Glutamatergic neuron (in vitro differentiated cells): ENCODE measurements around the gene NDC1. TPM values are rescaled to one million over a fixed set of nuclear protein-coding genes. Genes with fewer than 3 reads are reported as not detected.
"Not testable (repeated sequence)": the region's sequence is repeated elsewhere in the genome, so short reads cannot be mapped to it uniquely, and the experiment has no call there.

Experiments used
- DNase-seq: peaks from one replicate; pipeline ENCODE4 v3.0.0; 2022
- H3K27ac Mint-ChIP-seq: one replicate; pipeline ENCODE4 v1.8.0; 2020; ENCODE audit warnings: mild to moderate bottlenecking, mixed read lengths, inconsistent platforms; ENCODE audit not compliant: unreplicated experiment
- H3K27me3 Mint-ChIP-seq: one replicate; pipeline ENCODE4 v1.8.0; 2020; ENCODE audit warnings: mild to moderate bottlenecking, moderate library complexity, mixed read lengths, inconsistent platforms; ENCODE audit not compliant: unreplicated experiment
- H3K36me3 Mint-ChIP-seq: one replicate; pipeline ENCODE4 v1.8.0; 2020; ENCODE audit warnings: mild to moderate bottlenecking, mixed read lengths, inconsistent platforms; ENCODE audit not compliant: unreplicated experiment
- H3K4me1 Mint-ChIP-seq: one replicate; pipeline ENCODE4 v1.8.0; 2020; ENCODE audit warnings: mild to moderate bottlenecking, low read depth, mixed read lengths, inconsistent platforms; ENCODE audit not compliant: unreplicated experiment
- H3K4me3 Mint-ChIP-seq: one replicate; pipeline ENCODE4 v1.8.0; 2020; ENCODE audit warnings: mild to moderate bottlenecking, mixed read lengths, inconsistent platforms; ENCODE audit not compliant: unreplicated experiment
- H3K9me3 Mint-ChIP-seq: one replicate; pipeline ENCODE4 v1.8.0; 2020; ENCODE audit warnings: mild to moderate bottlenecking, moderate library complexity, mixed read lengths, inconsistent platforms; ENCODE audit not compliant: unreplicated experiment
- total RNA-seq: library from RNA; stranded (reverse); fragmentation: NEBNext Ultra II Directional; extraction: Animal tissue kit (Norgen Biotek cat#: 25700); gene quantifications from one replicate; pipeline ENCODE4 v1.2.1, GENCODE V29; 2021; ENCODE audit not compliant: unreplicated experiment
- TF ChIP-seq, protein P1 (sequence below): fragments of 200-600 bp; sonication (generic); IDR thresholded peaks from one replicate; pipeline ENCODE4 v1.5.0; 2021; ENCODE audit not compliant: partially characterized antibody, unreplicated experiment

Gene NDC1
- total RNA-seq, 1 donor from 2014 or later: 10.6 TPM

DNA sequence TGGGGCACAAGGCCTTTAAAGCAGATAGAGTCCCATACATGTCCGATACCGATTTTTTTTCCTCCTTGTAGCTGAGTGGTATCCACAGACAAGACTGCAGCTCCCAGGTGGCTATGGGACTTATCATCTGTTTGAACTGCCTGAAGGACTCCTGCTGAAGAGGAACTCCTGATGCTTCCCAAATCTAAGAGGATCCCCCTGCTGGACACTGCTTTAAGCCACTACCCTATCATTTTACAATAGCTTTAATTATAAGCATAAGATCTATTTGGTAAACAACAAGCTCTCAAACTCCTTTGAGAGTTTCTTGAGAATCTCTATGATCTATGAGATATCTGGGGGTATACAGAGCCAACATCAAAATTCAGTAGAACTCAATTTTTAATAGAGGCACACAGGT is 11.7 kb downstream of the NDC1 start:
- Mint-ChIP-seq H3K9me3 (no peaks in the 10 kb centered on the region), H3K27me3 (no peaks in the 10 kb centered on the region), H3K27ac (no peak overlapping the region), H3K4me1 (no peaks in the 10 kb centered on the region), H3K4me3 (no peak overlapping the region), H3K36me3 (no peaks in the 10 kb centered on the region)
- TF ChIP-seq, protein P1, sequence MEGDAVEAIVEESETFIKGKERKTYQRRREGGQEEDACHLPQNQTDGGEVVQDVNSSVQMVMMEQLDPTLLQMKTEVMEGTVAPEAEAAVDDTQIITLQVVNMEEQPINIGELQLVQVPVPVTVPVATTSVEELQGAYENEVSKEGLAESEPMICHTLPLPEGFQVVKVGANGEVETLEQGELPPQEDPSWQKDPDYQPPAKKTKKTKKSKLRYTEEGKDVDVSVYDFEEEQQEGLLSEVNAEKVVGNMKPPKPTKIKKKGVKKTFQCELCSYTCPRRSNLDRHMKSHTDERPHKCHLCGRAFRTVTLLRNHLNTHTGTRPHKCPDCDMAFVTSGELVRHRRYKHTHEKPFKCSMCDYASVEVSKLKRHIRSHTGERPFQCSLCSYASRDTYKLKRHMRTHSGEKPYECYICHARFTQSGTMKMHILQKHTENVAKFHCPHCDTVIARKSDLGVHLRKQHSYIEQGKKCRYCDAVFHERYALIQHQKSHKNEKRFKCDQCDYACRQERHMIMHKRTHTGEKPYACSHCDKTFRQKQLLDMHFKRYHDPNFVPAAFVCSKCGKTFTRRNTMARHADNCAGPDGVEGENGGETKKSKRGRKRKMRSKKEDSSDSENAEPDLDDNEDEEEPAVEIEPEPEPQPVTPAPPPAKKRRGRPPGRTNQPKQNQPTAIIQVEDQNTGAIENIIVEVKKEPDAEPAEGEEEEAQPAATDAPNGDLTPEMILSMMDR: peak; percentile 43
- no peak for DNase-seq

DNA sequence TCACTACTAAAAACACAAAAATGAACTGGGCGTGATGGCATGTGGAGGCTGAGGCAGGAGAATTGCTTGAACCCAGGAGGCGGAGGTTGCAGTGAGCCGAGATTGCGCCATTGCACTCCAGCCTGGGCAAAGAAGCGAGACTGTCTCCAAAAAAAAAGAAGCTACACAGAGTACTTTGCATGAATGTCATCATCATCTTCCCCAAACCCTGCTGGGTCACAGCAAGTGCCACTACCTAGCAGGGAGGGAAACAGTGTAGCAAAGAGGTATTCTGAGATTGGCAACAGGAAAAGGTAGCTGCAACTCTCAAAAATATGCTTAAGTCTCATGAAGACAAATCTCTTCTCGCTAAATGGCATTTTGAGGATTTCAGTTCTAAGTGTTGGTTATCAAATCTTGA is 12.8 kb downstream of the NDC1 start:
- Mint-ChIP-seq H3K9me3 (no peaks in the 10 kb centered on the region), H3K36me3 (no peaks in the 10 kb centered on the region), H3K4me1 (no peaks in the 10 kb centered on the region), H3K27me3 (no peaks in the 10 kb centered on the region), H3K27ac (no peak overlapping the region), H3K4me3 (no peak overlapping the region)
- DNase-seq: no peak
- TF ChIP-seq, protein P1: no peak

DNA sequence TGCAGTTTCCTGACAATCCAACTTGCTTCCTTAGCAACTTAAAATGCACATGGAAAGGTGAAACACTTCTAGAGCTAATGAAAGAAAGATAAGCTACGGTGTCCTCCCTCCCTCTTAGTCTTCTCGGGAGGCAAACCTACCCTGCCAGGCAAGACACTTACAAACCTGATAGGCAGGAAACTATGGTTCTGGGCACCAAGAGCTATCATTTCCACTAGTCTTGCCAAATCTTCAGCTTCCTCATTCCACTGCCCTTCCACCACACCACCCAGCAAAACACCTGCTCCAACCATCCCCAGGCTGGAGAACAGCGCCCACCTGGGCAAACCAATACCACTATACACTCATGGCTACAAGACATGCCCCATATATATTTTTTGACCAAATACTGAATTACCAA is 15.2 kb downstream of the NDC1 start:
- no peaks in the 10 kb centered on the region for H3K36me3 Mint-ChIP-seq
- no peak overlapping the region for H3K4me3 Mint-ChIP-seq
- TF ChIP-seq, protein P1: no peak
- no peak overlapping the region for H3K27ac Mint-ChIP-seq
- no peaks in the 10 kb centered on the region for H3K9me3 Mint-ChIP-seq
- H3K27me3 Mint-ChIP-seq: no peaks in the 10 kb centered on the region
- no peak for DNase-seq
- no peaks in the 10 kb centered on the region for H3K4me1 Mint-ChIP-seq

DNA sequence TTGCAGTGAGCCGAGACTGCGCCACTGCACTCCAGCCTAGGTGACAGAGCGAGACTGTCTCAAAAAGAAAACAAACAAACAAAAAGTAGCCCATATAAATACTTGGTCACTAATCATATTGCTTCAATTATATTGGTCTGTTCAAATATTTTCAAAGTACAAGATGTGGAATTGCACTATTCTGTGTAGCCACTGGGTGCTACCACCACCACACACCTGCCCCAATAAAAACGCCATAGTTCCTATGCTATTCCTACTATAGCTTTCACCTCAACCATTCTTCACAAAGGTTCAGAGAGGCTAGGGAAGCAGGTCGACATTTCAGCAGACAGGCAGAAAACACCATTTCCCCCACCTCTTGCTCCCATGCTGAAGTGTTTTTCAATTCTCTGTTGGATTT is 16.7 kb downstream of the NDC1 start:
- H3K4me3 Mint-ChIP-seq: no peak overlapping the region
- no peak for DNase-seq
- no peaks in the 10 kb centered on the region for H3K4me1 Mint-ChIP-seq
- no peaks in the 10 kb centered on the region for H3K27me3 Mint-ChIP-seq
- H3K9me3 Mint-ChIP-seq: no peaks in the 10 kb centered on the region
- H3K27ac Mint-ChIP-seq: no peak overlapping the region
- TF ChIP-seq, protein P1: no peak
- H3K36me3 Mint-ChIP-seq: no peaks in the 10 kb centered on the region

DNA sequence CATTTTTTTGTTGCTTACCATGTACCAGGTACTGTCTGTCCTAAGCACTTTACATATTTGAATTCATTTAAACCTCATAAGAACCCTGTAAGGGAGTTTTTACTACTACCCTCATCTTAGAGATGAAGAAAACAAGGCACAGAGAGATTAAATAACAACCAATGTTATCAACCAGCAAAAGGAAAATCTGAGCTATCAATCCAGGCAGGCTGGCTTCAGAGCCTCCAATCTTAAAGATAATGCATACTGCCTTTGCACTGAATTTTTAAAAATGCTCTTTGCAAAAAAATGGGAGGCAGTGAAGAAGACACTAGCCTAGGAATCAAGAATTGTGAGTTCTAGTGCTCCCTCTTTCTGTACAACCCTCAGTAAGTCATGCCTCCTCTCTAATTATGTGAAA is 18.7 kb downstream of the NDC1 start:
- no peaks in the 10 kb centered on the region for H3K27me3 Mint-ChIP-seq
- H3K27ac Mint-ChIP-seq: no peak overlapping the region
- no peaks in the 10 kb centered on the region for H3K9me3 Mint-ChIP-seq
- no peak for DNase-seq
- no peaks in the 10 kb centered on the region for H3K4me1 Mint-ChIP-seq
- TF ChIP-seq, protein P1: no peak
- no peaks in the 10 kb centered on the region for H3K36me3 Mint-ChIP-seq
- no peak overlapping the region for H3K4me3 Mint-ChIP-seq

DNA sequence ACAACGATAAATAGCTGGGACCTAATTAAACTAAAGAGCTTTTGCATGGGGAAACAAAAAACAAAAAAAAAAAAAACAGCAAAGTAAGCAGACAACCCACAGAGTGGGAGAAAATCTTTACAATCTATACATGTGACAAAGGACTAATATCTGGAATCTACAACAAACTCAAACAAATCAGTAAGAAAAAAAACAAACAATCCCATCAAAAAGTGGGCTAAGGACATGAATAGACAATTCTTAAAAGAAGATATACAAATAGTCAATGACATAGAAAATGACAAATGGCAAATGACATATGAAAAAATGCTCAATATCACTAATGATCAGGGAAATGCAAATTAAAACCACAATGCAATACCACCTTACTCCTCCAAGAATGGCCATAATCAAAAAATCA is 21.5 kb downstream of the NDC1 start:
- not testable (repeated sequence) for H3K36me3 Mint-ChIP-seq, H3K4me1 Mint-ChIP-seq, H3K4me3 Mint-ChIP-seq, H3K9me3 Mint-ChIP-seq, H3K27me3 Mint-ChIP-seq, DNase-seq, H3K27ac Mint-ChIP-seq

DNA sequence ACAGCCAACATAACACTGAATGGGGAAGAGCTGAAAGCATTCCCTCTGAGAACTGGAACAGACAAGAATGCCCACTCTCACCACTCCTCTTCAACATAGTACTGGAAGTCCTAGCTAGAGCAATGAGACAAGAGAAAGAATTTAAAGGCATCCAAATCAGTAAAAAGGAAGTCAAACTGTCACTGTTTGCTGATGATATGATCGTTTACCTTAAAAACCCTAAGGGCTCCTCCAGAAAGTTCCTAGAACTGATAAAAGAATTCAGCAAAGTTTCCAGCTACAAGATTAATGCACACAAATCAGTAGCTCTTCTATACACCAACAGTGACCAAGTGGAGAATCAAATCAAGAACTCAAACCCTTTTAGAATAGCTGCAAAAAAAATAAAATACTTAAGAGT is 22.6 kb downstream of the NDC1 start:
- H3K9me3 Mint-ChIP-seq: not testable (repeated sequence)

More for the DNA sequence above, 22.6 kb downstream of the NDC1 start:
- H3K4me1 Mint-ChIP-seq, H3K4me3 Mint-ChIP-seq, H3K36me3 Mint-ChIP-seq, DNase-seq, H3K27ac Mint-ChIP-seq, H3K27me3 Mint-ChIP-seq: not testable (repeated sequence)
